ENCODE measurements around the gene KCP.

DNA sequence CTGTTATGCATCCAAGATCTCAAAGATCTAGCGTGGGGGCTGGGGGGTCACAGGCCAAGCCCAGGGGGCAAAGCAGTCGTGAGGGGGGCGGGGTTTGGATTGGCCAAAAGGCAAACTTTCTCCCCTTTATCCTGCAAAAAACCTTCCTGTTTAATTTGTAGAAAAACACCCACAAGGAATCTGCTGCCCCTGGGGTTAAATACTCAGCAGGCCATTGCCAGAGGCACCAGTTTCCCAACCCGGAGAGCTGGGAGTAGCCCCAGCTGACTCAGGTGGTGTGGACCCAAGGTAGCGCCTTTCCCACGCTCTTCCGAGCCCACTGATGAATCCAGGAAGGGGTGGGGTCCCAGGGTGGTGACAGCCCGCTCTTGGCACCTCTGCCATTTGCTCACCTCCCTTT is 21.4 kb downstream of the KCP start:
- TF ChIP-seq, protein P1, sequence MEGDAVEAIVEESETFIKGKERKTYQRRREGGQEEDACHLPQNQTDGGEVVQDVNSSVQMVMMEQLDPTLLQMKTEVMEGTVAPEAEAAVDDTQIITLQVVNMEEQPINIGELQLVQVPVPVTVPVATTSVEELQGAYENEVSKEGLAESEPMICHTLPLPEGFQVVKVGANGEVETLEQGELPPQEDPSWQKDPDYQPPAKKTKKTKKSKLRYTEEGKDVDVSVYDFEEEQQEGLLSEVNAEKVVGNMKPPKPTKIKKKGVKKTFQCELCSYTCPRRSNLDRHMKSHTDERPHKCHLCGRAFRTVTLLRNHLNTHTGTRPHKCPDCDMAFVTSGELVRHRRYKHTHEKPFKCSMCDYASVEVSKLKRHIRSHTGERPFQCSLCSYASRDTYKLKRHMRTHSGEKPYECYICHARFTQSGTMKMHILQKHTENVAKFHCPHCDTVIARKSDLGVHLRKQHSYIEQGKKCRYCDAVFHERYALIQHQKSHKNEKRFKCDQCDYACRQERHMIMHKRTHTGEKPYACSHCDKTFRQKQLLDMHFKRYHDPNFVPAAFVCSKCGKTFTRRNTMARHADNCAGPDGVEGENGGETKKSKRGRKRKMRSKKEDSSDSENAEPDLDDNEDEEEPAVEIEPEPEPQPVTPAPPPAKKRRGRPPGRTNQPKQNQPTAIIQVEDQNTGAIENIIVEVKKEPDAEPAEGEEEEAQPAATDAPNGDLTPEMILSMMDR (IDR thresholded peaks at IDR 0.05), result no peak
- TF ChIP-seq POLR2A (IDR thresholded peaks at IDR 0.05) (no peak), EP300 (IDR thresholded peaks at IDR 0.05) (no peak)

Measured in ovary (tissue), 3 donors.